Measurements from ENCODE around the gene SENP8.
A peak's percentile ranks its signal among the peaks of the same experiment; 100 is the strongest.

The SENP8 gene

DNA sequence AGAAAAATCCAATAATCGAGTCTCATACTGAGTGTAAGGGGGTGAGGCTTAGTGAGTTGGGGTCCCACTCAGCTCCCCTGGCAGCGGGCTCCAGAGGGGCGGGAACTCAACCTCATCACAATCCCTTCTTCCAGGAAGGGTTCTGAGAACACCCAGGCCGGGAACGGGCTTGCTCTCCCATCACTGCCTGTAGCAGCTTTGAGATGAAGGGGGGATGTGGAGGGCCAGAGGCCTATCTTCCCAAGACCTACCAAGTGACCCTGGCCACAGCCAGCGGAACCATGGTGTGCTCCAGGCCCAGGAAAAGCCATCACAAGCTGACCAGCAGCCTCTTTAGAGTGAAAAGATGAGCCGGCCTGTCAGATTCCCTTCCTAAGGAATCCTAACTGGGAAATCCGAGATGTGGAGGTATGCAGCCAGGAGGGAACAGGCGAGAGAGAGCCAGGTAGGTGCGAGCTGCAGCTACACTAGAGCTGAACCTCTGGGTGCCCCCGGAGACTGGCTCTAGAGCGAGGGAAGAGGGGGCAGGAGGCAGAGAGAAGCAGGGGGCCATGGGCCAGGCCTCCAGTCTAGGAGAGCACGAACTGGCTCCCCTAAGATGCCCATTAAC is 60.9 kb downstream of the SENP8 start:
- no peak for FAIRE-seq

GRCh38 chr15:72179950-72180581 is 61.9 kb downstream of the SENP8 start:
- FAIRE-seq = no peak

DNA sequence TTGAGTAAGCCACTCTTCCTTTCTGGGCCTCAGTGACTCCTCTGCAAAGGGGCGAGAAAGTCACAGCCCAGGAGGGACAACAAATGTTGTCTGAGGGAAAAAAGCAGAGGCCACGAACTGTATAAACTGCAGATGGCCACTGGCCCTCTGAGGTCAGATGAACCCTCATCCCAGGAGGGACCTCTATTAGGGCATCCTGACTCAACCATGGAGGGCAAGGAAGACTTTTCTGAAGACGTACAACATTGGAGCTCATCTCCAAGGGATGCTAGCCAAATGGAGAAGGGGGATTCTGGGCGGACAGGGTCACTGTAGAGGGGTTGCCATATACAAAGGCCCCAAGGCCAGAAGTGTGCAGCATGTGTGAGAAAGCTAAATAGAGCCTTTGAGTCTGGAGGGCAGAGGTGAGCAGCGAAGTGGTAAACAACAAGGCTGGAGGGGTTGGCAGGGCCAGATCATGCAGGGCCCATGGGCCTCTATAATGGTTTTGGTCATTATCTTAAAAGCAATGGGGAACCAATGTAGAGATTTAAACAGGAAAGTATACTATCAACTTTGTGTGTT is 62.6 kb downstream of the SENP8 start:
- no peak for FAIRE-seq

DNA sequence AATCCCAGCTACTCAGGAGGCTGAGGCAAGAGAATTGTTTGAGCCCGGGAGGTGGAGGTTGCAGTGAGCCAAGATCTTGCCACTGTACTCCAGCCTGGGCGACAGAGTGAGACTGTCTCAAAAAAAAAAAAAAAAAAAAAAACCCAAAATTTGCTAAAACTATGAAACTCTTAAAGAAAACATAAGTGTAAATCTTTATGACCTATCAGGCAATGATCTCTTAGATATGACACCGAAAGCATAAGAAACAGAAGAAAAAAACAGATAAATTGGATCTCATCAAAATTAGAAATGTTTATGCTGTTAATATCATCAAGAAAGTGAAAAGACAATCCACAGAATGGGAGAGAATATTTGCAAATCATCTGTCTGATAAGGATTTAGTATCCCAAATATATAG is 64.0 kb downstream of the SENP8 start:
- FAIRE-seq = no peak

DNA sequence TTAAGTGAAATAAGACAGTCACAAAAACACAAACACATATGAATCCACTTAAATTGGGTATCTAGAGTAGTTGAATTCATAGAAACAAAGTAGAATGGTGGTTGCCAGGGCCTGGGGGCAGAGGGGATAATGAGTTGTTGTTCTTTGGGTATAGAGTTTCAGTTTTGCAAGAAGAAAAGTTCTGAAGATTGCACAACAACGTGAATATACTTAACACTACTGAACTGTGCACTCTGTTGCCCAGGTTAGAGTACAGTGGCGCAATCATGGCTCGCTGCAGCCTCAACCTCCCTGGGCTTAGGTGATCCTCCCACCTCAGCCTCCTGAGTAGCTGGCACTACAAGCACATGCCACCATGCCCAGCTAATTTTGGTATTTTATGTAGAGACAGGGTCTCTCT is 64.5 kb downstream of the SENP8 start:
- no peak for FAIRE-seq

DNA sequence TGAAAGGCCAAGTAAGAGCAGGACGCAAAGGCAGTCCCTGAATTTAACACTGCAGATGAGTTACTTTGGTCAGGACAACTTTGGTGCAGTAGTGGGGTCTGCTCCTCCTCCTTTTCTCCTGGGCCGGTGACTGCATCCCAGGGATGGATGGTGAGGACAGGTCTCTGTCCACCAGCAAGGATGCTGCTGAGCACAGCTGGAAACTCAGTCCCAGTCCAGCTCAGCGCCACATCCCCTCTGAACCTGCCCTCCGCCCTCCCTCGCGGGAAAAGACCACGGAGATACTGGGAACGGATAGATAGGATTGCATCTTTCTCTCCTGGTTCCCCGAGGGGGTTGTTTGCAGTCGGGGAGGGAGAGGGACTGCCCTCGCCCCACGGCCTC is 65.6 kb downstream of the SENP8 start:
- no peak for FAIRE-seq

DNA sequence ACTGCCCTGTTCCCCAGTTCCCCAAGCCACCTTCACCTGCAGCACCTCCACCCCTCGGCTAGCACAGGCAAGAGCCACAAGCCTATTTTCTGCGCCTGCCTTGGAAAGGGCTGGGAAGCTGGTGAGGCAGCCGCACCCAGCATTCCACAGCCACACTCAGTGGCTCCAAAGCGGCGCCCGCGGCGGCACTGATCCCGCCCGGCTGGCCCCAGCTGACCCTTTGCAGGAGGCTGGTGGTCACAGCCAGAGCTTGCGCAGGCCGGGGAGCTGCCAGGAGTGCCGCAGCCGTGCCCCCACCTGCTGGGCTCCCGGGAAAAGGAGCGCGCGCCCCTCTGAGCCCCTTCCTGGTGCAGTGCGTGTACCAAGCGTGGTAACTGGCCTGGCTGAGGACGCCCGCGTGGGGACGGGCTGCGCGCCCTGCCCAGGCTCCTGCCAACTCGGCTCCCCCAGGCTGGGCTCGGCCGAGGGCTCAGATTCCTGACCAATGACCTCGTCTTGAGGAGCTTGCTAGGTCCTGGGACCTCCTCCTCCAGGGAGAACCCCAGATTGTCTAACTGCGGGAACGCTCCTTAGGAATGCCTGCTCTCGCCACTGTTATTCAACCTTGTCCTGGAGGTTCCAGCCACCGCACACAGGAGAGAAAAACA is 66.1 kb downstream of the SENP8 start:
- FAIRE-seq = no peak

- FAIRE-seq = peak; percentile 30
Observed at GRCh38 chr15:72189250-72189902, 71.2 kb downstream of the SENP8 start.

- no peak for FAIRE-seq
Observed at GRCh38 chr15:72192416-72192815, 74.2 kb downstream of the SENP8 start.
